A549 (cell line): ENCODE data around the gene KRT14.

Experiments
- CTCF ChIP-seq: fragments of >200 bp; sonication (Bioruptor Twin); formaldehyde crosslinking; IDR thresholded peaks from 3 replicates; pipeline ENCODE4 v1.5.1; 2016
- POLR2A ChIP-seq: IDR thresholded peaks from 2 replicates; pipeline ENCODE4 v1.6.1; 2012; ENCODE audit warnings: mild to moderate bottlenecking, low read length
- RARB ChIP-seq: fragments of 250-450 bp; sonication (Bioruptor Pico); IDR thresholded peaks from 2 replicates; pipeline ENCODE4 v1.8.0; 2021; ENCODE audit warnings: mild to moderate bottlenecking, moderate library complexity
- RCOR1 ChIP-seq: fragments of 150-350 bp; IDR thresholded peaks from 2 replicates; pipeline ENCODE4 v1.6.1; 2014; ENCODE audit warnings: antibody characterized with exemption, low read length, low read depth

- TF ChIP-seq CTCF = no peak
- no peak for TF ChIP-seq RARB (CRISPR knock-in tag)
- TF ChIP-seq POLR2A = no peak
- TF ChIP-seq RCOR1 = no peak
These were observed 27.4 kb upstream of the KRT14 start for GRCh38 chr17:41614098-41614497.
